ENCODE measurements around the gene FRMD4A.
A peak's percentile ranks its signal among the peaks of the same experiment; 100 is the strongest.

FRMD4A gene

GRCh38 chr10:14009371-14010100 is 321.2 kb downstream of the FRMD4A start:
- DNase-seq, result peak; percentile 77

- peak; percentile 13 for DNase-seq
These were observed 322.0 kb downstream of the FRMD4A start for GRCh38 chr10:14008740-14009080.

- DNase-seq, result no peak
These were observed 326.2 kb downstream of the FRMD4A start for GRCh38 chr10:14004536-14004935.

- DNase-seq, result peak; percentile 42
These were observed 327.1 kb downstream of the FRMD4A start for GRCh38 chr10:14003517-14004184.

- no peak for DNase-seq
These were observed 329.3 kb downstream of the FRMD4A start for GRCh38 chr10:14001298-14002040.

GRCh38 chr10:13998163-13998835 is 332.4 kb downstream of the FRMD4A start:
- DNase-seq, result no peak

- DNase-seq, result no peak
These were observed 333.1 kb downstream of the FRMD4A start for GRCh38 chr10:13997650-13998049.

GRCh38 chr10:13994932-13995331 is 335.8 kb downstream of the FRMD4A start:
- no peak for DNase-seq

GRCh38 chr10:13993673-13994089 is 337.0 kb downstream of the FRMD4A start:
- DNase-seq, result no peak

- no peak for DNase-seq
These were observed 337.6 kb downstream of the FRMD4A start for GRCh38 chr10:13993169-13993568.

- DNase-seq, result no peak
These were observed 339.4 kb downstream of the FRMD4A start for GRCh38 chr10:13991353-13991752.

- DNase-seq, result no peak
These were observed 339.8 kb downstream of the FRMD4A start for GRCh38 chr10:13990946-13991345.

GRCh38 chr10:13990392-13990805 is 340.3 kb downstream of the FRMD4A start:
- DNase-seq, result no peak

- no peak for DNase-seq
These were observed 341.1 kb downstream of the FRMD4A start for GRCh38 chr10:13989616-13990015.

- DNase-seq, result no peak
These were observed 343.3 kb downstream of the FRMD4A start for GRCh38 chr10:13987446-13987845.

GRCh38 chr10:13984647-13985155 is 346.0 kb downstream of the FRMD4A start:
- DNase-seq, result no peak

- DNase-seq, result no peak
These were observed 347.7 kb downstream of the FRMD4A start for GRCh38 chr10:13983035-13983434.

- DNase-seq, result no peak
These were observed 352.1 kb downstream of the FRMD4A start for GRCh38 chr10:13978533-13979115.

- DNase-seq, result no peak
These were observed 352.7 kb downstream of the FRMD4A start for GRCh38 chr10:13977861-13978532.

- no peak for DNase-seq
These were observed 357.0 kb downstream of the FRMD4A start for GRCh38 chr10:13973742-13974141.

- DNase-seq, result no peak
These were observed 358.1 kb downstream of the FRMD4A start for GRCh38 chr10:13972609-13973008.

Measured in central memory CD4-positive, alpha-beta T cell (primary cell).